Skeletal muscle tissue (tissue), 5 donors: ENCODE results near the gene LHCGR. TPM values are rescaled to one million over a fixed set of nuclear protein-coding genes. Genes with fewer than 3 reads are reported as not detected.

Experiments
- H3K27ac ChIP-seq: one replicate; pipeline ENCODE4 v1.7.0; 2013; ENCODE audit warnings: mild to moderate bottlenecking, low read depth, low read length, inconsistent platforms
- H3K27me3 ChIP-seq, 3 donors: one replicate each; pipeline ENCODE4 v1.7.0; 2013; ENCODE audit warnings: low read length in 3 of 3; ENCODE audit not compliant: control insufficient read depth in 3 of 3, insufficient read depth in 3 of 3
- H3K36me3 ChIP-seq, 3 donors: one replicate each; pipeline ENCODE4 v1.7.0; 2013; ENCODE audit warnings: low read length in 3 of 3; ENCODE audit not compliant: control insufficient read depth in 3 of 3, insufficient read depth in 3 of 3
- H3K4me1 ChIP-seq, 3 donors: one replicate each; pipeline ENCODE4 v1.7.0; 2013; ENCODE audit warnings: low read length in 3 of 3, mild to moderate bottlenecking in 3 of 3; ENCODE audit not compliant: control insufficient read depth in 3 of 3, insufficient read depth in 3 of 3
- H3K4me3 ChIP-seq, 3 donors: one replicate each; pipeline ENCODE4 v1.7.0; 2013; ENCODE audit warnings: low read length in 3 of 3
- H3K9ac ChIP-seq, 3 donors: one replicate each; pipeline ENCODE4 v1.7.0; 2013; ENCODE audit warnings: low read length in 3 of 3, mild to moderate bottlenecking in 3 of 3, moderate library complexity in 2 of 3, low read depth in 1 of 3
- H3K9me3 ChIP-seq, 3 donors: one replicate each; pipeline ENCODE4 v1.7.0; 2013; ENCODE audit warnings: low read length in 3 of 3; ENCODE audit not compliant: control insufficient read depth in 3 of 3
- small RNA-seq: library from RNA; depleted of rRNA; stranded (forward); fragments of <200 nt; gene quantifications from one replicate; pipeline ENCODE3, GENCODE V24; 2014
- total RNA-seq: library from RNA; depleted of rRNA; stranded (reverse); fragments of >200 nt; gene quantifications from one replicate; pipeline ENCODE4 v1.2.3, GENCODE V29; 2014
- donor health status: Osteomylitis.

LHCGR gene
- total RNA-seq, 1 donor from 2014 or later = 4.2 TPM

GRCh38 chr2:48638261-48638660 lies 117.3 kb downstream of the LHCGR start:
- H3K36me3 ChIP-seq = no peaks in the 10 kb centered on the region
- no peak overlapping the region for H3K9ac ChIP-seq
- H3K4me1 ChIP-seq = no peaks in the 10 kb centered on the region
- no peak overlapping the region for H3K4me3 ChIP-seq
- peaks cover 0 to 2% (median 0%) of the 10 kb centered on the region in 3 donors for H3K9me3 ChIP-seq
- H3K27me3 ChIP-seq = no peaks in the 10 kb centered on the region
- no peak overlapping the region for H3K27ac ChIP-seq

Small RNAs within 50 kb of the gene (small RNA-seq; reads per million reads assigned to genes)
- gene ELOBP3 = not detected

Other genes with a start within 250 kb of the LHCGR start
- 13.0 TPM for gene STON1, start 225.6 kb downstream of the LHCGR start, total RNA-seq
- not detected for gene GTF2A1L, start 137.9 kb downstream of the LHCGR start, total RNA-seq